ENCODE results near the gene GRK6.

The GRK6 gene

DNA sequence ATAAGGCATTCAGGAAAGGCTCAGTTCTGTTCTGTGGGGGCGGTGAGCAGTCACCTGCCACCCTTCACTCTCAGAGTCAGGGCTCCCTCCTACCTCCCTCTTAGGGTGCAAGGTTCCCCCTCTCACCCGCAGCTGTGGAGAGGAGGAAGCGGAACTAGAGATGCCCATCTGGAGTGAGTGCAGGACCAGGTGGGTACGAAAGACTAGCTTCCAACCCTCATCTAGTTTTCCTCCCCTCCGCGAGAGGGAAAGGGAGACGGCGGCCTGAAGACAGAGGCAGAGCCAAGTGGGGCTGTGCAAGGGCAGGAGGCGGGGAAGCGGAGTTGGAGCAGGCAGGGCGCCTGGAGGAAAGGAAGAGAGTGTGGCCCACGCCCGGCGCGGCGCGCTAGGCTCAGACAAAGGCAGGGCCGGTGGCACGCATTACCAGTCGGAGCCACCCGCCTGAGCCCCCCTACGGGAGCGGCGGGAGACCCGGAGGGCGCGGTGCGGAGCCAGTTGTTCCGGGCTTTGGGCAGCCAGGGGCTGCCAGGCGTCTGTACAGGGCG lies 27.4 kb downstream of the GRK6 start:
- no peak for DNase-seq (ENCODE audit: low read depth in 3 of 3)

DNA sequence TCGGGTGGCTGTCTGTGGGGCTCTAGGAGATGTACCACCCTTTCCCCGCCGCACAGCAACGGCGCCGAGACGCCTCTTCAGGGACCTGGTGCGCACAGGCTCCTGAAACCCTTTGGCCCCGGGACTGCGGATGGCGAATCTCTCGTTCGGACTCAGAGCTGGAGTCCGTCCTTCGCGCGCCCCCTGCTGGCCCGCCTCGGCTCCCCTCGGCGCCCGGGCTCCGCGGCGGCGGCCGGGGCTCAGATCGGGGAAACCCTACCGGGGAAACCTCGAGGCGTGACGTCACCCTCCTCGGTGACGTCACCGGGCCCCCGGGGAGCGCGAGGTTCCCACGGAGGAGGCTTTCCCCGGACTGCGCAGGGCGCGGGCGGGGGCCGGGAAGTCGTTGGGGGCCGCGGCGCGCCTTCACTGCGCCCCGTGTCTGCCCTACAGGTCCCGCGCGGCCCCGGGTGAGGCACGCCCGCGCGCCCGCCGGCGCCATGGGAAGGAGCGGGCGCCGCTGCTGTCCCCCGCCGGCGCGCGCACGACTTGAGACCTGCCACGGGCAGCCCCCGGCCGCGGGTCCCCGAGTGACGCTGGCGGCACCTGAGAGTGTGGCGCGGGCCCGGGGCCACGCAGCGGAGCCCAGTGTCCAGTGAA lies 28.0 kb downstream of the GRK6 start:
- peak; percentile 86 to 93 (median 88) for DNase-seq (ENCODE audit: low read depth in 3 of 3)

DNA sequence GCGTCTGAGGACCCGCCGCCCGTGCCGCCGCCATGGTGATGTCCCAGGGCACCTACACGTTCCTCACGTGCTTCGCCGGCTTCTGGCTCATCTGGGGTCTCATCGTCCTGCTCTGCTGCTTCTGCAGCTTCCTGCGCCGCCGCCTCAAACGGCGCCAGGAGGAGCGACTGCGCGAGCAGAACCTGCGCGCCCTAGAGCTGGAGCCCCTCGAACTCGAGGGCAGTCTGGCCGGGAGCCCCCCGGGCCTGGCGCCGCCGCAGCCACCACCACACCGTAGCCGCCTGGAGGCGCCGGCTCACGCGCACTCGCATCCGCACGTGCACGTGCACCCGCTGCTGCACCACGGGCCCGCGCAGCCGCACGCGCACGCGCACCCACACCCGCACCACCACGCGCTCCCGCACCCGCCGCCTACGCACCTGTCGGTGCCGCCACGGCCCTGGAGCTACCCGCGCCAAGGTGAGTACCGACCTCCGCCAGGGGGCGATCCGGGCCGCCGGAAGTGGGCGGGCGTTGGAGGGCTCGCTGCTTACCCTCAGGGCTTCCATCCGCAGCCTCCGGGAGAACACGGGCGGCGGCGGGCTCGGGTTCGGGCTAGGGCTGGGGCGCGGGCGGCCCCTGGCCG lies 28.7 kb downstream of the GRK6 start:
- DNase-seq (ENCODE audit: low read depth in 3 of 3) = peak; percentile 81 to 93 (median 90)

DNA sequence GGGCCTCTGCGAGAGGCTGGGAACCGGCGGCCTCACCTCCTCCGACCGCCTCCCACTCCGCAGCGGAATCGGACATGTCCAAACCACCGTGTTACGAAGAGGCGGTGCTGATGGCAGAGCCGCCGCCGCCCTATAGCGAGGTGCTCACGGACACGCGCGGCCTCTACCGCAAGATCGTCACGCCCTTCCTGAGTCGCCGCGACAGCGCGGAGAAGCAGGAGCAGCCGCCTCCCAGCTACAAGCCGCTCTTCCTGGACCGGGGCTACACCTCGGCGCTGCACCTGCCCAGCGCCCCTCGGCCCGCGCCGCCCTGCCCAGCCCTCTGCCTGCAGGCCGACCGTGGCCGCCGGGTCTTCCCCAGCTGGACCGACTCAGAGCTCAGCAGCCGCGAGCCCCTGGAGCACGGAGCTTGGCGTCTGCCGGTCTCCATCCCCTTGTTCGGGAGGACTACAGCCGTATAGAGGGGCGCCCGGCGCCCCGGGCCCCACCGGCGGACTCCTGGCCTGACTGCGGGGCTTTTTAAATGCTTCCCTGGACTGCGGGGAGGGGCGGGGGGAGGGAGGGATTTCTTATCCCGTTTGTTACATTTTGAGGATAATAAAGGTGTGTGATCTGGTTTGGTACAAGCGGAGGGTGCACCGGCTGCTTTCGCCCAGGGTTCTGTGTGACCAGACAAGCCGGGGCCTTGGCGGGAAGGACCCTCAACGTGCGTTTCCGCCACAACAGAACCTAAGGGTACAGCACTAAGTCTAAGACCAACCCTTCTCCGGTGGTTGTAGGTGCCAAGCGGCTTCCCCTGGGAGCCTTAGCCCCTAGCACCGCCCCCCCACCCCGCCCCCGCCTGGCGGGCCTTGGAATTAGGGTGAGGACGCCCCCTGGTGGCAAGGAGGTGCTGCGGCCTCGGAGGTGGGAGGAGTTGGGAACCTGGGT lies 29.4 kb downstream of the GRK6 start:
- DNase-seq (ENCODE audit: low read depth in 3 of 3) = peak; percentile 91 to 97 (median 95)

DNA sequence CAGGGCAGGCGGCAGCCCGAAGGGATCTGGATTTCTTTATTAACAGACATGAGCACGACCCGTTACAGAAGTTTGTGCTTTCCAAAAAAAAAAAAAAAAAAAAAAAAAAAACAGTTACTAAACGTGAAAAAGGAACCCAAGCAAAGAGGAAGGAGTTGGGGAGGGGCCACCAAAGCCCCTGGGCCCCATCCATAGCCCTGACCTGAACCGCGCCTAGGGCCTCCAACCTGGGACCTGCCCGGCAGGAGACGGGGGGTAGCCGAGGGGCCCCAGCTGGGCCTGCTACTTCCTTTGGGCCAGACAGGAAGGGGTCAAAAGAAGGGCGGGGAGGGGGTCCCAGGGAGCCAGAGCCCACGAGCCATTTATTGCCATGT lies 30.1 kb downstream of the GRK6 start:
- DNase-seq (ENCODE audit: low read depth in 3 of 3) = no peak

DNA sequence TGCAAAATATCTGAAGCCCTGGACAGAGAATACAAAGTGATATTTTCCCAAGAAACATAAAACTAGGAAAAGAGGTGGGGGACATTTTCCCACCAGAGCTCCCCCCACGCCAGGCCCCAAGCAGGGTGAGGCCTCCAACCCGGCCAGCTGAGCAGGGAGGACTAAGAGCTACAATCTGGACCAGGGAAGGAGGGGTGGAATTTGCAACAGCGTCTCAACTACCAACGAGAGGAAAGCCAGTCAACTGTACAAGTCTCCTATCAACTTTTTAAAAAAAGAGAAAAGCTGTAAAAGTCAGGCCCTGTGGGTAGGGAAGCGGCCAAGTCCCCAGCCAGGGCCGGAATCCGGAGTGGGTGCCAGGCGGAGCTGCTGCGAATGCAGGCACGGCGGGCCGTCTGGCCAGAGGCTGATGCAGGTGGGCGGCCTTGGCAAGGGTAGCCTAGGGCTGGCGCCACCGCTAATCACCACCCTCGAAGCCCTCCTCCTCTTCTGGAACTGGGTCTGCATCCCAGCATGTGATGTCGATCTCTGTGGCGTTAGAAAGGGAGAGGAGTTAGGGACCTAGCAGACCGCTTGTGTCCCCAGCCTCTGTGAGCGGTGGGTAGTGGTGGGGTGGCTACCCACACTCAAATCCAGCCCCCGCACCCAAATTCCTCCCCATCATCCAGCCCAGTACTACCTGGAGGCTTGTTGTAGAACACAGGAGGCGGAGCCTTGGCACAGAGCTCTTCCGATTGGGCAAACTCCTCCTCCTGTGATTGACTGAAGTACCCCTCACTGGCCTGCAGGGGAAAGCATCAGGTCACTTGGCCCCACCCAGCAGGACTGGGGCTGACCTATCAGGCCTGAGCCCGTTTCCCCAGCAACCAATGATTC lies 30.7 kb downstream of the GRK6 start:
- DNase-seq (ENCODE audit: low read depth in 3 of 3) = no peak

DNA sequence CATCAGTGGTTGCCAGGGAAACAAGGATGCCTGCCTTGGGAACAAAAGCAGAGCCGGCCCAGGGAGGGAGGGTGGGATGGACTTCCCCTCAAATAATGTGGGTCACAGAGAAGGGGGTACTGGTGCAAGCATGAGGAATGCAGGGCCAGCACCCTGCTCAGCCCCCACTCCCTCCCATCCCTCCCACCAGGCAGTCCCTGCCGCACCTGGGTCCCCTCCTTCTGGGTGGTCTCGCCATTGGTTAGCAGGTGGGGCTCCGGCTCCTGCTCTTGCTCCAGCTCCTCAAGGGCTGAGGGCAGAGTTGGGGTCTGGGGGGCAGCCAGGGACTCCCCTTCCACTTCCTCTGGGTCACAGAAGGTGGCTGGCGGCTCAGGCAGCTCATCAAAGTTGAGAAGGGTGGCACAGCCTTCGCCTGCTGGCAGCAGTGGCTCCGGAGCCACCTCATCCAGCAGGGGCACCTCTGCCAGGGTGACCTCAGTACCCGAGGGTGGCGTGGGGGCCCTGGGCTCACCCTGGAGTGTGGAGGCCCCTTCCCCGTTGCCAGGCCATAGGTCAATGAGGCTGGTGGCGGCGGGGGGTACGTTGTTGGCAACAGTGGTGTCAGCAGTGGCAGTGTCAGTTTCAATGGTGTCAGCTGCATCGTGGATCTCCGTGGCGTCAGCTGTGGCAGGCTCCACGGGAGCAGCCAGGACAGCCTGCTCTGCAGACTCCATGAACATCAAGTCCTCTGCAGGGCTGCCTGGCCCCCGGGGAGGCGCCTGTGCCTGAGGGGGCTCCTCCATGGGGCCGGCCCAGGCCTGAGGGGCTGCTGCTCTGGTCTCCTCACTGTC lies 31.6 kb downstream of the GRK6 start:
- DNase-seq (ENCODE audit: low read depth in 3 of 3) = no peak

DNA sequence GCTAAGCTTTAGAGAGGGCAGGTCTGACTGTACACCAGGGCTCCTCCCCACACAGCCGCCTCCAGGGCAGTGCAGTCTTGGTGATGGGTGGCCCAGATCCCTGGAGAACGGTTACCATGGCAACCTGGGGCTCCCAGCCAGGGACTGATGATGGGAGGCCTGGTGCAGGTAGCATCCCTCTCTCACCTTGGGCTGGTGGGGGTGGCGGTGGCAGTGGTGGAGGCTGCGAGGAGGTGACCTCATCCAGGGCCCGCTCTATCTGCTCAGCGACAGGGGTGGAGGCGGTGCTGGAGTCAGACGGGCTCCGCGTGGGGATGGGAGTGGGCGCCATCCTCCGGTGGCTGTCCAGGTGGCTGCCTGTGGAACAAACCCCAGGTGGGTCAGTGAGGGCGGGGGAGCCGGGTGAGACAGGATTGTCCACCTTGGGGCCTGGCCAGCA lies 32.5 kb downstream of the GRK6 start:
- no peak for DNase-seq (ENCODE audit: low read depth in 3 of 3)

DNA sequence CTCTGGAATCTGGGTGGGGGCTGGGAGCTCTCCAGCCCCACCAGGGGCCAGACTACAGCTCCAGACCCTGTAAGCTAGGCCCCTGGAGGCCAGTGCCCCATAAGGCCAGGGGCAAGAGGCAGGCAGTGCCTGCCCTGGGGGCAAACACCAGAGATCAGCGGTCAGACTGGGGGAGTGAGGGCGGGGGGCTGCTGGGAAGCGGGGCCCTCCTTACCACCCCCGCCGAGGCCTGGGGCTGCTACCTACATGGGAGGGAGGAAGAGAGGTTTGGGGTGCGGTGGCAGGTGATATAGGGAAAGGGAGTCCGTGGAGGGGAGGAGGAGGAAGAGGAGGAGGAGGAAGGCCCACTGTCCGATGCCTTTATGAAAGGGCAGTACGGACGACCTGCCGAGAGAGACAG lies 32.9 kb downstream of the GRK6 start:
- DNase-seq (ENCODE audit: low read depth in 3 of 3) = no peak

DNA sequence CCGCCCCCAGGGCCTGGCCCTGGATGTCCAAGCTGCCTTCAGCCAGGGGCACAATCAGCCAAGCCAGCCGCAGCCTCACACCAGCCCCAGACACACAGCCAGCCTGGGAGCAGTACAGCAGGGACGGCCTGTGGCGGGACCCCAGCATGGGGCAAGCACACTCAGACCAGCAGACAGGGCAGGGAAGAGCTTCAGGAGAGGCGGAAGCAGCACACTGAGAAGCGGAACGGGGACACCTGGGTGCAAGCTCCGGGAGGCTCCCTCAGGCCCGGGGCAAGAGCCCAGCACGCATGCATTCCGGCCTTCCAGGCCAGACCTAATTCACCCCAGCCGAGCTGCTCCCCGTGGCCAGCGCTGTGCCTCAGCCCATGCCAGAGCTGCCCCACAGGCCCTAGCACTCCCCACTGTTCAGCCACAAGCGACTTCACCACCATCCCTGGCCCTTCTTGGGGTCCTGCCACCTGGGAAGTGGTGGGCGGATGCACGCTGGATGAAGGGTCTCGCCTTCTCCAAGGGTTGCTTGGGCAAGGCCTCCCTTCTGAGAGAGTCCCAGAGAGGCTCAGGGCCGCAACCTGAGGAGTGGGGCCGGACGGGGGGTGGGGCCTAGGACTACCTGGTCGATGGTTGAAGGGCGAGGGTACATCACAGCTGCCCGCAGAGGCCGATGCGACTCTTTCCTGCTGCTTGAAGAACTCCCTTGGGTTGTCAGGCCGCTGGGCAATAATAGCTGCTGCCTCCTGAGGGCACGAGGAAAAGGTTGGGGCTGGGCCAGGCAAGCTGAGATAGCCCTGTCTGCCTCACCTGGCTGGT lies 33.5 kb downstream of the GRK6 start:
- DNase-seq (ENCODE audit: low read depth in 3 of 3) = no peak

DNA sequence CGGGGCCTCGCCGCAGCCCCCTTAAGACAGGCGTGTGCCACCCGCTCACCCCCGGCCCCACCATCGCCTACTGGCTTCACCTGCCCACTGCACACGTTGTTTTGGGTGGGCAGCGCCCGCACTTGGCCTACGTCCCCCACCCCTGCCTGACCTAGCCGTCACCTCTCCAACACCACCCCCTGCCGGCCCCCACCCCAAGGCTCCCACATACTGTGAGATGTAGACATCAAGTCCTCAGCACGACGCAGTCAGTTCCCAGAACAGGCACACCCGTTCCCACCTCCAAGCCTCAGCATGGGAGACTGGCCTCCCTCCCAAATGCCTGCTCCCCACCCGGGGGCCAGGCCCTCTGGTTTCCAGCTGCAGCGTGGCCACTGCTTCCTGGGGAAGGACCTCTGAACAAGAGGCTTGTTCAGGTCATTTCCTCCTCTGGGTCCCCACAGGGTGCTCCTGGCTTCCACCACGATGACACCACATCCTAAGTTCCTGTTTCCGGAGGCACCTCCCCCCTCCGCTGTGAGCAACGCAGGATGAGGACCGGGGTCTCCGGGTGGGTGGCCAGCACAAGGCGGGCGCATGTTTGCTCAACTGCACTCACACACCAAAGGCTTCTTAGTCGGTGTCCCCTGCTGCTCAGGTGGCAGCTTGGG lies 35.7 kb downstream of the GRK6 start:
- no peak for DNase-seq (ENCODE audit: low read depth in 3 of 3)

DNA sequence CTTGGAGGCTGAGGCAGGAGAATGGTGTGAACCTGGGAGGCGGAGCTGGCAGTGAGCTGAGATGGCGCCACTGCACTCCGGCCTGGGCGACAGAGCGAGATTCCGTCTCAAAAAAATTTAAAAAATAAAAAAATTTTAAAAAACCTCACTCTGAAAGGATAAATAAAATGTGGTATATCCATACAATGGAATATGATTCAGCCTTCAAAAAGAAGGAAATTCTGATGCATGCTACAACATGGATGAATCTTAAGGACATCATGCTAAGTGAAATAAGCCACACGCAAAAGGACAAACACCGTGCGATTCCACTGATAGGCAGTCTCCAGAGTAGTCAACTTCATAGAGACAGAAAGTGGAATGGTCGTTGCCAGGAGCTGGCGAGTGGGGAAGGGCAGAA lies 38.6 kb downstream of the GRK6 start:
- no peak for DNase-seq (ENCODE audit: low read depth in 3 of 3)

DNA sequence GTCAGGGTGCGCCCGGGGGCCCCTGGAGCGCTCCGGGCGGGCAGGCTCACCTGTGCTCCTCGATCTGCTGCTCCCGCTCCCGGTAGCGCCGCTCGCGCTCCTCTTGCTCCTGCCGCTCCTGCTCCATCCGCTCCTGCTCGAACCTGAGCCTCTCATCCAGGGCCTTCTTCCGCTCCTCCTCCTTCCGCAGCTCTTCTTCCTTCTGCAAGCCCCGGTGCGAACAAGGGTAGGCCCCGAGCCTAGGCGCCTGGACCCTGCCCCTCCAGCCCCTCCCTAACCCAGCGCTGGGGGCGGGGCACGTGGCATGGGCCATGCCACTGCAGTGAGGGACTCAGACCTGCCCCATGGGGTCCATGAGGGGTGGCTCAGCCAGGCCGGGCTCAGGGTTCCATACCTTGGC lies 40.4 kb downstream of the GRK6 start:
- DNase-seq (ENCODE audit: low read depth in 3 of 3) = no peak

DNA sequence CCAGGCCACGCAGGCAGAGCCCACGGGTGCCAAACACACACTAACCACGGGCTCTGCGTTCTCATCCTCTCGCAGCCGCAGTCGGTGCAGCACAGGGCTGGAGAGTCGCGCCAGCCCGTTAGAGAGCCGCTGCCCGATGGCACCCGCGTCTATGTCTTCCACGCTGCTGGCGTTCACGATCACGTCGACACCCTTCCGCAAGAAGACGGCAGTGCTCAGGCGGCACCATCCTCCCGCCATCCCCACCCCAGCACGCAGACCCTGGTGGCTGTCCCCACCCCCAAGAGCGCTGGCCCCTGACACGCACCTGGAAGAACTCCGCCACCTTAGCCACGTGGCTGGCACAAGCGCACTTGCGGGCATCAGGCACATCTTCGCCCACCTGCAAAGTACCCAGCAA lies 41.0 kb downstream of the GRK6 start:
- no peak for DNase-seq (ENCODE audit: low read depth in 3 of 3)

DNA sequence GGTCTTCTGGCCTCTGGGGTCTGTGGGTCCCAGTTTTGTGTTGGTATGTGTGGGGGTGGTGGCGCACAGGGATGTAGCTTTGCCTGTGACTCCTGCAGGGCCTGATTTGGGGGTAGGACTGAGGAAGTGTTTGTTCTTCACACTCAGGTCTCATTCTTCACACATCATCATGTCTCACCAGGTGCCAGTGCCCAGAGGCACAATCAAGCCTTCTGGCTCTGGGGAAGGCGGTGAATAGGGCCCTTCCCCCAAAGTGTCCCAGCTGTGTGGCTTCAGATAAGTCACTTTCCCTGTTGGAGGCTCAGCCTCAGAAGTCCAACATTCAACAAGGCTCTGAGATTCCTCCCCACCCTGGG lies 41.8 kb downstream of the GRK6 start:
- no peak for DNase-seq (ENCODE audit: low read depth in 3 of 3)

DNA sequence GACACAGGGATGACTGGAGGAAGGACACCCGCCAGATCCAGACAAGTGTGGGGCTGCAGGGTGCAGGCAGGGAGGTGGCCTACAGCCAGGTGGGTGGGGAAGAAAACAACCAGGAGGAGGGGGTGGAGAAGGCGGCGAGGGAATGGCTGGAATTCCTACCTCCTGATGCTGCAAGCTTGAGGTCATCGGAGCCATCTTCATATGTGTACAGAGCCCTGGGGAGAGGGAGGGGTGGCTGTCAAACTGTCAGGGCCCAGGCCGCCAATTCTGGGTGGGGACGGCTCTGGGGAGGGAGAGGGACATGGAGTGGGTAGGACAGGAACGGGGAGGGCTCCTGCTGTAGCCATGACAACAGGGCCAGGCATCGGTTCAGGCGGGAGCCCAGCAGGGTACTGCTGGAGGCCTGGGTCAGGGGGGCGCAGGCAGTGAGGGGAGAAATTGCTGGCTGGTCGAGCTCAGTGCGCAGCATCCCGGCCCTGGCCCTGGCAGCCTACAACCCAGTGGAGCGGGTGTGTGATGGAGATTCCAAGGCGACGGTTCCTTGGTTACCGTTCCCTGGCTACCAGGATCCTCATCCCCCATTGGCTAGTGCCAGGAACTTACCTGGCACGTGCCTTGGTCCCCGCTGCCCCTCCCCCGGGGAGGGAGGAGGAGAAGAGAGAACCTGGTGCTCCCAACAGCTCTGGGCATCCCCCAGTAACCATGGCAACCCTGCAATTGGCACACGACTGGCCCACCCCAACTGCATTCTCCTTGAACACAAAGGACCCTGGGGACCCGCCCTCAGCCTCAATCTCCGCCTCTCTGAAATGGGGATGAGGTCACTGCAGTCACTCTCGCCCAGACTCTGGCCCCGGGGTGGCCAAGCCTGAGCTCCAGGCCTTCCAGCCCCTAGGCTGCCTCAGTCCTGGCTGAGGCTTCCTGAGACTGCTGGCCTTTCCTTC lies 42.5 kb downstream of the GRK6 start:
- no peak for DNase-seq (ENCODE audit: low read depth in 3 of 3)

DNA sequence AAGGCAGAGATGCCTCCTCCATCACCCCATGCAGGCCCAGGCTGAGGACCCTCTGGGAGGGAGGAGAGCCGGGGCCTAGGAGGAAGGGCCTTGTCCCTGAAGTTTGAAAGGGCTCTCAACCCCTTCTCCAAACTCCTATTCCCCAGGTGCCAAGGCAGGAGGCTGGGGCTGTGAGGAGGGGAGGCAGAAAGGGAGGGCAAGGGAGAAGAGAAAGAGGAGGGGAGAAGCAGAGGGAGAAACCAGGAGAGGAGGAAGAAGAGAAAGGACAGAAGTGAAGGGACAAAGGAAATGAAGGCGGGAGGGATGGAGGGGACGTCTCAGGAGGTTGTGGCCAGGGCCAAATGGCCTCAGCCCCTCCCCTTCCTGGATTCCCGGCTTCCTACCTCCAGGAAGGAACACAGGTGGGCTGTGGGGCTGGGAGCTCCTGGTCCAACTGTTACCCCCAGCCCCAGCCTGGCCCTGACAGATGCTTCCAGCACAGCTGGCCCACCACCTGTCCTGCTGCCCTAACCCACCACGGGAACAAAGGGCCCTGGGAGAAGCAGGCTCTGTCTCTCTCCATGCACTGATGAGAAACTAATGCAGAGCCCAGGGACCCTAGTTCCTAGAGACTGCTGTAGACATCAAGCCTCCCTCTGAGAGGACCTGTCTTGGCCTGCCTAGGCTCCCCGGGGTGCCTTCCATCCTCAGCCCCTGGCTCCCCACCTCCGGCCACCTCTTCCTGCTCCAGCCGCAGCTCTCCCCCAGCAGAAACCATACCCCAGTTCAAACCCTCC lies 43.5 kb downstream of the GRK6 start:
- DNase-seq (ENCODE audit: low read depth in 3 of 3) = no peak
